GM12872 (cell line): Measurements from ENCODE around the gene LAT.

Source experiments
- TF ChIP-seq, protein P1 (sequence below): IDR thresholded peaks from 3 replicates; pipeline ENCODE4 v1.5.1; 2011; ENCODE audit warnings: low read depth, mild to moderate bottlenecking, low read length, moderate library complexity; ENCODE audit not compliant: insufficient read depth

Gene LAT

DNA sequence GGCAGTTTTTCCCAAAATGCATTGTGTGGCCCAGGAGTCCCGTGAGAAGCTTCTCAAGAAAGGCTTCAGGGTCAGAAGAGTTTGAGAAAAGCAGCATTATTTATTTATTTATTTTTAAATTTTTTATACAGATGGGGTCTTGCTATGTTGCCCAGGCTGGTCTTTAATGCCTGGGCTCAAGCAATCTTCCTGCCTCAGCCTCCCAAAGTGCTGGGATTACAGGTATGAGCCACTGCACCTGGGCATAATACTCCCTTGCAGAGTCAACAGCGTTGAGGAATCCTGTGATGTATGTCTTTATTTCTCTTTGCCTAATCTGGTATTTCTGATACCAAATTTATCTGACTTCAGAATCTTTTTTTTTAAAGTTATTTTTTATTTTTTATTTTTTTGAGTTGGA is 15.2 kb downstream of the LAT start:
- TF ChIP-seq, protein P1, sequence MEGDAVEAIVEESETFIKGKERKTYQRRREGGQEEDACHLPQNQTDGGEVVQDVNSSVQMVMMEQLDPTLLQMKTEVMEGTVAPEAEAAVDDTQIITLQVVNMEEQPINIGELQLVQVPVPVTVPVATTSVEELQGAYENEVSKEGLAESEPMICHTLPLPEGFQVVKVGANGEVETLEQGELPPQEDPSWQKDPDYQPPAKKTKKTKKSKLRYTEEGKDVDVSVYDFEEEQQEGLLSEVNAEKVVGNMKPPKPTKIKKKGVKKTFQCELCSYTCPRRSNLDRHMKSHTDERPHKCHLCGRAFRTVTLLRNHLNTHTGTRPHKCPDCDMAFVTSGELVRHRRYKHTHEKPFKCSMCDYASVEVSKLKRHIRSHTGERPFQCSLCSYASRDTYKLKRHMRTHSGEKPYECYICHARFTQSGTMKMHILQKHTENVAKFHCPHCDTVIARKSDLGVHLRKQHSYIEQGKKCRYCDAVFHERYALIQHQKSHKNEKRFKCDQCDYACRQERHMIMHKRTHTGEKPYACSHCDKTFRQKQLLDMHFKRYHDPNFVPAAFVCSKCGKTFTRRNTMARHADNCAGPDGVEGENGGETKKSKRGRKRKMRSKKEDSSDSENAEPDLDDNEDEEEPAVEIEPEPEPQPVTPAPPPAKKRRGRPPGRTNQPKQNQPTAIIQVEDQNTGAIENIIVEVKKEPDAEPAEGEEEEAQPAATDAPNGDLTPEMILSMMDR, result no peak

DNA sequence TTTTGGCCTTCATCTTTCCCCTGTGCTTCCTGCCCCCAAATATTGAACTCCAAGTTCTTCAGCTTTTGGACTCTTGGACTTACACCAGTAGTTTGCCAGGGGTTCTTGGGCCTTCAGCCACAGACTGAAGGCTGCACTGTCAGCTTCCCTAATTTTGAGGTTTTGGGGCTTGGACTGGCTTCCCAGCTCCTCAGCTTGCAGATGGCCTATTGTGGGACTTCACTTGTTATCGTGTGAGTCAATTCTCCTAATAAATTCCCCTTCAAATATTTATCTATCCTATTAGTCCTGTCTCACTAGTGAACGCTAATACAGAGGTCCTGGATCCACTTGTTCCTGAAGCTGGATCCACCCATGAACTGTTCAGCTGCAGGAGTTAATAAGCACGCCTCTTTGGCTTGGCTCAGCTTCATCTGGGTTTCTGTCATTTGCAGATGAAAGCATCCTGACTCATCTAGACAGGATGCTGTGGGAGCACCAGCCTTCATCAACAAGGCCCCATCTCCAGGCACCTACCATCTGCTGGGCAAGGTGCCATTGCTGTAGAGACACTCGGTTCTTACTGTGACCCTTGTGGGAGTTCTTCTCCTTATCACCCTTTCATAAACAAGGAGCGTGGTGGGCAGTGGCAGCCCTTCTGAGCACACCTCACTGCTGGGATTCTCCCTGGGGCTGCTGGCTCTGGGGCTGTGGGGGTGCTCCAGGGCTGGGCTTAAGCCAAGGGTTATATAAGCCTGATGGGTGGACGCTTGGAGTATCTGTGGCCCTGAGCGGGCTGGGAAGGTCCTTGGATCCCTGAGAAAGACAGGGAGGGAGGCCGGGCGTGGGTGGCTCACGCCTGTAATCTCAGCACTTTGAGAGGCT is 23.1 kb downstream of the LAT start:
- TF ChIP-seq, protein P1, result no peak

DNA sequence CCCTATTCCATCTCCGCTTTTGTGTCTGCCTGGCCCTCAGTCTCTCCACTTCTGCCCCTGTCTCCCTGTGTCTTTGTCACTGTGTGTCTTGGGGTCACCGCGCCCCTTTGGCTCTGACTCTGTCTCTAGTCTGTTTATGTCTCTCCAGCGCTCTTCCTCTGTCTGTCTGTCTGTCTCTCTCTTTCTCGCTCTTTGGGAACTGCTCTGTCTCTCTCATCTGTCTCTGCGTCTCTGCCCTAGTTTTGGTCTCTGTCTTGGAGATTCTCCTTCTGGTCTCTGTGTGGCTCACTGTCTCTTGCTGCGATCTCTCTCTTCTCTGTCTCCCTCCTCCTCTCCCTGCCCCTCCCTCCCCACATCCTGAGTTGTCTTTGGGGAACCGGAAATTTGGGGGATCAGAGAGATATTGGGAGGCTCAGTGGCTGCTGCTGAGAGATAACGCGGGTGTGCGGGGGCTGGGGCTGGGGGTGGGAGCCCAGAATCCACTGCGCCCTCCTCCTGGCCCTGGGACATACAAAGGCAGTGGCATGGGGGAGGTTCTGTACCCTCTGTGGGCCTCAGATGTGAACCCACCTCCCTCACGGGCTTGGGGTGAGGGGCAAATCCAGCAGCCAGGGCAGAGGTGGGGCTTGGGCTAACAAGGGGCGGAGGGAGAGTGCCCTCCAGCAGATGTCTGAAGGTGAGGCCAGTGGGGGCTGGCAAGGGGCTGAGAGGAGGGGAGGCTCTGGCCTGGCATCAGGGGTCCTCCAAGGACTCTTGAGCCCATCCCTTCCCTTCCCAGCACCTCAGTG is 24.4 kb downstream of the LAT start:
- TF ChIP-seq, protein P1, result no peak

DNA sequence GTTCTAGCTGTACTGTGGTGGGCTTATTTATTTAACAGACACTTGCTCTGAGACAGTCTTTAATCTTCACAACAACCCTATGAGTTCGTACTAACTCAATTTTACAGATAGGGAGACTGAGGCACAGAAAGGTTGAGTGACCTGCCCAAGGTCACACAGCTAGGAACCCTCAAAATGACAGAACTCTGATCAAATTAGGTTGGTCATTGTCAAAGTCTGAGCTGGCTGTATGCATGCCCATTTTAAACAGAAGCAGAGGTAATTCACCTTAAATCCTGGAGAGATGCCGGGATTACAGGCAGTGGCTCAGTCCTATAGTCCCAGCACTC is 24.9 kb downstream of the LAT start:
- TF ChIP-seq, protein P1, result no peak

DNA sequence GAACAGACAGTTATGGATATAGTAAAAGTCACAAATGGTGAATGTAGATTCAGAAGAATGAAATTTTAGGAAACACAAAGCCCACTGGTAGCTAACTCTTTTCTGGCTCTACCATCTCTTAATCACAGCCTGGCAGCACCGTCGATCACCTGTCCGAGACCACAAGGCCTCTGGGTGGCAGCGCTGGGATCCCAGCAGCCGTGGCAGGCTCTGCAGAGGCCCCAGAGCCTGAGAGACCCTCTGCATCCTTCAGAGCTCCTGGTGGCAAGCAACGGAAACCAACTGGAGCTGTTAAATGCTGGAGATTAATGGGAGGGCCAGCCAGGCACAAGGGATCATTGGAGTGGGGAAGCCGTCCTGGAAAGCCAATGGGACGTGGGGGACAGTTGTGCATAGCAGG is 26.3 kb downstream of the LAT start:
- TF ChIP-seq, protein P1, result no peak

DNA sequence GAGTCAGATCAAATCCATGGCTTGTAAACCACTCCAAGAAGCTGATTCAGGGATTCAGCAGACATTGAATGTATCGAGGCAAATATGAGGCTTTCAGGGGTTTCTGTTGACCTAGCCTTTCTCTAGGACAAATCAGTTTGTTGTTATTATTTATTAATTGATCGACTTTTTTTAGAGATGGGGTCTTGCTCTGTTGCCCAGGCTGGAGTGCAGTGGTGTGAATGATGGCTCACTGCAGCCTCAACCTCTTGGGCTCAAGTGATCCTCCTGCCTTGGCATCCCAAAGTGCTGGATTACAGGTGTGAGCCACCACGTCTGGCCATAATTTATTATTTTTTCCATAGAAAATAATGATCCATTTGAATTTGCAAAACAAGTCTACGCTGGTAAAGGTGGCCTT is 27.0 kb downstream of the LAT start:
- TF ChIP-seq, protein P1, result no peak

DNA sequence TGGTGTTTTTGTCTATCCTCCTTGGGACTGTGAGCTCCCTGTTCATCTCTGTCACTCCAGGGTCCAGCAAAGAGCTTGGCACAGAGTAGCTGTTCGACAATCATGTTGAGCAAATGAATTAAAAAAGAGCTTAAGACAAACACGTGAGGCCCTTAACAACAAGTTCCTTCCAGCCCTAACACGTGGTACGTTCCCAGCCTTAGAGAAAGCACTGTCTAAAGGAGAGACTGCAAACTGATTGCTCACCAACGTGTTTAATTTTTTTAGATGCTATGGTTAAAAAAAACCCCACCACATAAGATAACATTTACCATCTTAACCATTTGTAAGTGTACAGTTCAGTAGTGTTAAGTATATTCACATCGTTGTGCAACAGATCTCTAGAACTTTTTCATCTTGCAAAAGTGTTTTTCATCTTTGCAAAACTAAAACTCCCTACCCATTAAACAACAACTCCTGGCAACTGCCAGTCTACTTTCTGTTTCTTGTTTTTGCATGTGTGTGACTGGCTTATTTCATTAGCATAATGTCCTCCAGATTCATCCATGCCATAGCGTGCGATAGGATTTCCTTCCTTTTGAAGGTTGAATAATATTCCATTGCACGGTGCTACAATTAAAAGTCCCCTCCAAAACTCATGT is 28.2 kb downstream of the LAT start:
- TF ChIP-seq, protein P1, result no peak
